ENCODE results near the gene CPNE2. TPM values are rescaled to one million over a fixed set of nuclear protein-coding genes. Genes with fewer than 3 reads are reported as not detected.

The CPNE2 gene
- total and polyA plus RNA-seq, 2 of the 8 experiments (the other 6 are each of a cell fraction or from before 2014, with no cell fraction given), result 10.6 to 39.5 TPM

DNA sequence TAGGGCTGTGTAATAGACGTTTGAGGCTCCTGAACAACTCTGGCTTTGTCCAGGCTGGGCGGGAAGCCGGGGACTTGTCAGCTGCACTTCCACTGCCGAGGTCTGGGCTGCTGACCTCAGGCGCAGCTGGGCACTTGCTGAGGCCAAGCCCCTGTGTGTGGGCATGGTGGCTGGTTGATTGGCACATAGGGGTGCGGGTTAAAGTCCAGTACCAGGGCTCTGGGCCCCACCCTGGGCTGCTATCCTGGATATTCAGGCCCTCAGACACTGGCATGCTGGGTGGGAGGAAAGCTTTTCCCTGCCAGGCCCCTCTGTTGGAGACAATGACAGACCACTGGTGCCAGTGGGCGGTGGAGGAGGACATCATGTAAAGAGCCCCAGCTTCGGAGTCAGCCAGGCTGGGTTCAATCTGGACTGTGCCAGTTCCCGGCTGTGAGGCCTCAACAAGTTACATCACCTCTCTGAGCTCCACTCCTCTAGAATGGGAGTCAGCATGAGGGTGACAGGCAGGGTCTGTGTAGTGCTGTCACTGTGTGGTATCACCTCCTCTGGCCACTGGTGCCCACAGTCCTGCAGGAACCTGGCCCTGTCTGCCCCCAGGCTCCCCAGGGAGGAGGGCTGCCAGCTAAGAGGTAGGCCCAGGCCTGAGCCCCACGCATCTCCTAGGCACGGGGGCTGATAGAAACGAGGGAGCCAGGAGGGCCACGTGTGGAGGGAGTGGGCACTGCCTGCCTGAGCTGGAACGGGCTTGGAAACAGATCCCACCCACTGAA, 51.0 kb downstream of the CPNE2 start:
- H3K9ac ChIP-seq (replicated peaks in 1 of 4; ENCODE audit: extremely low read depth in 1 of 4, low read depth in 3 of 4, low read length in 3 of 4), result no peak overlapping the region
- 89% methylated on average over 12 of the region's 14 CpGs; no CpG with 5 or more reads in 1 of the 2 experiments for WGBS, 2 experiments (ENCODE audit: extremely low coverage in 1 of 2, insufficient coverage in 1 of 2, insufficient read length in 1 of 2, insufficient replicate concordance in 2 of 2, low coverage in 1 of 2, low lambda C conversion rate in 2 of 2, missing lambda C conversion rate in 1 of 2)
- no peak overlapping the region for H4K8ac ChIP-seq (ENCODE audit: extremely low read depth, insufficient read depth, low read length)
- ChIA-PET CTCF (ENCODE audit: partially characterized antibody) (interaction anchor here (1.3 to 4.2 kb wide), 5 partner anchors 8 to 179 kb away, joined by 4 to 32 read pairs (median 7); partner anchors contain the start of gene CPNE2), POLR2A (ENCODE audit: partially characterized antibody) (interaction anchor here (0.9 to 1.6 kb wide), 6 partner anchors 9 to 42 kb away, joined by 3 to 5 read pairs (median 4); partner anchors contain the start of genes PSME3IP1 and RSPRY1)
- H3K4me1 ChIP-seq (replicated peaks in 1 of 4; ENCODE audit: control insufficient read depth in 3 of 4, insufficient read depth in 4 of 4, low read length in 3 of 4), result peaks cover 4 to 23% (median 13%) of the 10 kb centered on the region in 4 experiments
- no peak overlapping the region; the same call in 1 of the 2 replicates for H3K18ac ChIP-seq (ENCODE audit: extremely low read depth, low read length)
- FAIRE-seq (no peak), DNase-seq (ENCODE audit: low read depth in 1 of 2, low spot score in 2 of 2) (no peak)
- H3K79me1 ChIP-seq (ENCODE audit: low read depth, low read length), result no peaks in the 10 kb centered on the region
- H3K4ac ChIP-seq (replicated peaks; ENCODE audit: insufficient read length, low read depth, low read length), result no peak overlapping the region
- H4K20me1 ChIP-seq (replicated peaks in 1 of 2; ENCODE audit: control insufficient read depth in 1 of 2, insufficient read depth in 2 of 2, low read length in 2 of 2), result no peaks in the 10 kb centered on the region
- H3K56ac ChIP-seq (replicated peaks; ENCODE audit: insufficient read length, low read depth, low read length), result no peak overlapping the region
- H2BK120ac ChIP-seq (replicated peaks; ENCODE audit: low read depth, low read length), result no peak overlapping the region
- H2AFZ ChIP-seq (ENCODE audit: low read length), result no peak overlapping the region
- H3K79me2 ChIP-seq (ENCODE audit: control insufficient read depth in 1 of 2, insufficient read depth in 2 of 2, low read length in 2 of 2), result no peaks in the 10 kb centered on the region
- H3K36me3 ChIP-seq (ENCODE audit: control insufficient read depth in 2 of 4, insufficient read depth in 4 of 4, low read length in 3 of 4), result no peaks in the 10 kb centered on the region
- H3K27ac ChIP-seq (ENCODE audit: low read depth, low read length), result no peak overlapping the region; the same call in 1 of the 2 replicates
- no peaks in the 10 kb centered on the region for H3K27me3 ChIP-seq (replicated peaks in 1 of 4; ENCODE audit: control insufficient read depth in 3 of 4, extremely low read depth in 1 of 4, insufficient read depth in 3 of 4, low read length in 3 of 4)
- H4K5ac ChIP-seq (ENCODE audit: insufficient read length, low read depth, low read length), result no peak overlapping the region
- no peak overlapping the region for H3K14ac ChIP-seq (ENCODE audit: insufficient read length)
- no peaks in the 10 kb centered on the region for H3K9me3 ChIP-seq (ENCODE audit: insufficient read depth in 2 of 2, low read depth in 1 of 2, low read length in 1 of 2)
- no peak overlapping the region for H3K23ac ChIP-seq (ENCODE audit: insufficient read length)
- no peak overlapping the region for H2BK20ac ChIP-seq (ENCODE audit: low read length)
- H2BK12ac ChIP-seq (ENCODE audit: low read depth, low read length), result peak overlapping the region; percentile 68; the same call in 1 of the 2 replicates
- H4K91ac ChIP-seq (replicated peaks; ENCODE audit: insufficient read length, low read length), result peak overlapping the region; percentile 81
- no peak overlapping the region for H2BK5ac ChIP-seq (ENCODE audit: low read depth, low read length)
- no peak overlapping the region for H2AK5ac ChIP-seq (ENCODE audit: low read depth, low read length)
- no peaks in the 10 kb centered on the region for H3K23me2 ChIP-seq (ENCODE audit: low read depth, low read length)
- no peak overlapping the region for H3K4me2 ChIP-seq (ENCODE audit: insufficient read depth in 1 of 2, low read depth in 2 of 2, low read length in 2 of 2)
- no peak overlapping the region for H3K4me3 ChIP-seq (ENCODE audit: extremely low read depth in 1 of 4, insufficient read depth in 2 of 4, low read depth in 3 of 4, low read length in 4 of 4)
- peak overlapping the region; percentile 72; the same call in 1 of the 2 replicates for H2BK15ac ChIP-seq (ENCODE audit: low read length)
- TF ChIP-seq NRF1 (IDR thresholded peaks at IDR 0.05; ENCODE audit: low read depth, low read length) (no peak), RNF2 (IDR thresholded peaks at IDR 0.05; ENCODE audit: borderline replicate concordance, low read depth, low read length, missing control alignments, poor library complexity, severe bottlenecking) (no peak), EP300 (IDR thresholded peaks at IDR 0.05; ENCODE audit: borderline replicate concordance in 1 of 2, low read depth in 2 of 2, low read length in 2 of 2) (no peak), YY1 (IDR thresholded peaks at IDR 0.05; ENCODE audit: low read depth, low read length) (no peak)
